Naive B cell (primary cell): ENCODE data around the gene GLDN. TPM values are rescaled to one million over a fixed set of nuclear protein-coding genes. Genes with fewer than 3 reads are reported as not detected.

ENCODE experiments used
- ATAC-seq, 2 donors: fragments of 150-1000 bp; cut with Tn5 transposase; 2 replicates each; pipeline ENCODE4 v1.10.0; 2021; ENCODE audit warnings: low read depth in 2 of 2, mild to moderate bottlenecking in 2 of 2, moderate library complexity in 2 of 2
- DNase-seq: peaks from one replicate; pipeline ENCODE4 v3.0.0; 2022
- H3K27ac Mint-ChIP-seq, 6 donors: one replicate each; pipeline ENCODE4 v1.8.0; 2020 to 2022; ENCODE audit warnings: mild to moderate bottlenecking in 6 of 6, mixed read lengths in 6 of 6, moderate library complexity in 5 of 6, inconsistent platforms in 2 of 6
- H3K27me3 Mint-ChIP-seq, 3 donors: one replicate each; pipeline ENCODE4 v1.8.0; 2021 to 2022; ENCODE audit warnings: mixed read lengths in 3 of 3, mild to moderate bottlenecking in 1 of 3
- H3K36me3 Mint-ChIP-seq, 2 donors: one replicate each; pipeline ENCODE4 v1.8.0; 2020 to 2022; ENCODE audit warnings: mixed read lengths in 2 of 2, inconsistent platforms in 1 of 2, mild to moderate bottlenecking in 1 of 2
- H3K4me1 Mint-ChIP-seq, 3 donors: one replicate each; pipeline ENCODE4 v1.8.0; 2020 to 2022; ENCODE audit warnings: mixed read lengths in 3 of 3, inconsistent platforms in 1 of 3, mild to moderate bottlenecking in 1 of 3, moderate library complexity in 1 of 3
- H3K4me3 Mint-ChIP-seq, 8 donors: one replicate each; pipeline ENCODE4 v1.8.0; 2020 to 2022; ENCODE audit warnings: mild to moderate bottlenecking in 8 of 8, mixed read lengths in 8 of 8, moderate library complexity in 8 of 8, inconsistent platforms in 2 of 8
- H3K9me3 Mint-ChIP-seq, 7 donors: one replicate each; pipeline ENCODE4 v1.8.0; 2020 to 2022; ENCODE audit warnings: mixed read lengths in 7 of 7, mild to moderate bottlenecking in 5 of 7, inconsistent platforms in 2 of 7, moderate library complexity in 1 of 7
- polyA plus RNA-seq, 6 donors: library from polyadenylated mRNA; unstranded; fragments of 300-500 nt; fragmentation: Illumina TruSeq; gene quantifications; one replicate each; pipeline ENCODE4 v1.2.3, GENCODE V29; 2021; ENCODE audit warnings: low read depth in 6 of 6

Gene GLDN
- polyA plus RNA-seq, 6 donors from 2014 or later: not detected

GRCh38 chr15:51374131-51374530, 32.7 kb downstream of the GLDN start:
- H3K27ac Mint-ChIP-seq: no peak overlapping the region
- no peak for ATAC-seq
- H3K4me3 Mint-ChIP-seq: no peak overlapping the region
- H3K36me3 Mint-ChIP-seq: no peaks in the 10 kb centered on the region
- H3K9me3 Mint-ChIP-seq: no peaks in the 10 kb centered on the region
- H3K27me3 Mint-ChIP-seq: no peaks in the 10 kb centered on the region
- no peak for DNase-seq
- H3K4me1 Mint-ChIP-seq: no peaks in the 10 kb centered on the region

DNA sequence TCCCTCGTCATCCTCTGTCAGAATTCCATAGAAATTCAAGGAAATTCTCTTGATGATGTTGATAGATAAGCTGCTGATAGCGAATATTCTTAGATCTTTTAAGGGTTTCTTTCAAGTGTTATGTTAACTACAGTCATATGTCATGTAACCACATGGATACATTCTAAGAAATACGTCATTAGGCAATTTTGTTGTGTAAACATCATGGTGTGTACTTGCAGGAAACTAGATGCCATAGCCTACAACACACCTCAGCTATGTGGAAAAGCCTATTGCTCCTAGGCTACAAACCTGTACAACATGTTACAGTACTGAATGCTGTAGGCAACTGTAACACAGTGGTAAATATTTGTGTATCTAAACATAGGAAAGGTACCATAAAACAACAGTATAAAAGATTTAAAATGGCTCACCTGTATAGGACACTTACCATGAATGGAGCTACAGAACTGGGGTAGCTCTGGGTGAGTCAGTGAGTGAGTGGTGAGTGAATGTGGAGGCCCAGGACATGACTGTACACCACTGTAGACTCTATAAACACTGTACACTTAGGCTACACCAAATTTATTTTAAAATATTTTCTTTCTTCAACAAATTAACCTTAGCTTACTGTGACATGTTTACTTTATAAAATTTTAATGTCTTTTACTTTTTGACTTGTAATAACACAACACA, 34.6 kb downstream of the GLDN start:
- no peaks in the 10 kb centered on the region for H3K9me3 Mint-ChIP-seq
- ATAC-seq: no peak
- DNase-seq: no peak
- no peaks in the 10 kb centered on the region for H3K27me3 Mint-ChIP-seq
- peaks cover 0 to under 1% (median under 1%) of the 10 kb centered on the region in 3 donors for H3K4me1 Mint-ChIP-seq
- no peak overlapping the region for H3K4me3 Mint-ChIP-seq
- H3K36me3 Mint-ChIP-seq: no peaks in the 10 kb centered on the region
- no peak overlapping the region for H3K27ac Mint-ChIP-seq

DNA sequence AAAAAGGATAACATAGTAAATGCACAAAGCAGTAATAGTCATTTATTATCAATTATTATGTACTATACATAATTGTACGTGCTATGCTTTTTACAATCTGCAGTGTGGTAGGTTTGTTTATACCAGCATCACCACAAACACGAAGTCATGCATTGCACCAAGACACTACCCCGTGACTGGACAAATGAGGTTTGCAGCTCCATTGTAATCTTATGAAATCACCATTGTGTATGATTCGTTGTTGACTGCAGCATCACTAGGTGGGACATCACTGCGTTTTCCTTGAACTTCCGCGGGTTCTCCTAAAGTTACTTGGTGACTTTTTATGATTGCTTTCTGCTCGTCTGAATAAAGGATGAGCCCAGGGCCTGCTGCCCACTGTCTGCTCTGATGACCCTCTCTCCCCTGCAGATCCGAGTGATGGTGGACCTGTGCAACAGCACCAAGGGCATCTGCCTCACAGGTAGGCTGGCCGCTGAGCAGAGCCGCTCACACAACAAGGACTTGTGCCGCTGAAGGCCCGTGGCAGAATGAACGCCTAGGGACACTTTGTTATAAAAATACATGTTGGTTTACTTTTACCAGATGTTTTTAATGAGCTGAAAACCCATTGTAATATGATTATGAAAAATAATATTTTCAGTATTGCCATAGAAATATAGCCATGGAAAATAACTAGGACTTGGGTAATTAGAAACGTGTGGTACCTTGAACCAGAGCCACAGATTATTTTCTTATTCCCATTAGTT, 35.8 kb downstream of the GLDN start:
- Mint-ChIP-seq H3K4me3 (no peak overlapping the region), H3K4me1 (peaks cover 3 to 8% (median 6%) of the 10 kb centered on the region in 3 donors), H3K9me3 (no peaks in the 10 kb centered on the region), H3K36me3 (no peaks in the 10 kb centered on the region), H3K27ac (peak overlapping the region in 1 of 6 donors; percentile 4), H3K27me3 (peaks cover 0 to 9% (median 9%) of the 10 kb centered on the region in 3 donors)
- no peak for DNase-seq
- no peak for ATAC-seq

GRCh38 chr15:51378406-51378805, 37.0 kb downstream of the GLDN start:
- H3K4me1 Mint-ChIP-seq: peaks cover 3 to 8% (median 6%) of the 10 kb centered on the region in 3 donors

DNA sequence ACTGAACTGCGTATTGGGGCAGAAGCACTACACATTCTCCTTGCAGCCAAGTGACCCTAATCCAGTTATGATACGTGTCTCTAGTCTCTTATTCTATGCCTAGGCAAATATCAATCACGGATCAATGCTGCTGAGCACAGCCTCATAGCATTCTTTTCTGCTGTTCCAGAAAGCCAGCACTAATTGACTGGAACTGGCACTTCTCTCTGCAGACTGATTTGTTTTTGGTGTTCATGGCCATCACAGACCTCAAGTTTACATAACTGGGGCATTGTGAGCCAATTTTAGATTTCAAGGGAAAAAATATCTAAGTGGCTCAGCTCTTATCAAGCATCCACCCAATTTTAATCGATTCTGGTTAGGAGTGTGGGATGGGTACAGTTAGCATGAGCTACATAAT, 37.9 kb downstream of the GLDN start:
- ATAC-seq: no peak

More at GRCh38 chr15:51378406-51378805, 37.0 kb downstream of the GLDN start:
- no peak for DNase-seq
- Mint-ChIP-seq H3K9me3 (no peaks in the 10 kb centered on the region), H3K27ac (peak overlapping the region in 1 of 6 donors; percentile 53), H3K36me3 (no peaks in the 10 kb centered on the region), H3K27me3 (peaks cover 5 to 18% (median 18%) of the 10 kb centered on the region in 3 donors), H3K4me3 (no peak overlapping the region)
- ATAC-seq: no peak

DNA sequence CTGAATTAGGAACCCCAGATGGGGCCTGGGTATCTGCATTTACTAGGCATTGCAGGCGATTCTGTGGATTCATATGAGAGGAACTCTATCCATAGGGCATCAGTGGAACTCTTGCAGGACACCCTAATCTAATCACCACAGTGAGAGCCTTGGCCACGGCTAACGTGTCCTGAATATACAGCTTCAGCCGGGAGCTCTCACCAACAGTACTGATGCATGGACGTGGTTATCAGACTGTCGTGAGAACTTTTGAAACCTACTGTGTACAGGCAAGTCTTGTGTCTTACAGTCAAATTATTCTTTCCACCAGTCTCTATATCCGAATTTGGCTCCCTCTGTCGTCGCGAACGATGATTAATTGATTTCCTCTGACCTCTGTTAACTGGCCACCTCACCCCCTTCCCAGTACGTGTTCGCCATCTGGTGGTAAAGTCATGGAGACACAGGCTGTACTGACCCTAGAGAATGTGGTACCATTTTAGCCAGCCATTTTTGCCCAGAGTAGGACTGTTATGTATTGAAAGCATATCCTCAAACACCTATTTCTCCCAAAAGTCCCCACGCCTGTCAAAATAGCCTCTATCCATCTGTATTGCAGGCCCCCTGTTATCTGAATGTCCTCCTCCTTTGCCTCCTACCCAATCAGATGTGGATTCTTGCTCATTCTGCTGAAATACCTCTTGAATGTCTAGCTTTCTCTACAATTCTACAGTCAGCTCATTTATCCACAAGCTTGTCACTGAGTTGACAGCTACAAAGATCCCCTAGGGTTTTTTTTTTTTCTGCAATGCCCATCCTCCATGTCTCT, 39.7 kb downstream of the GLDN start:
- Mint-ChIP-seq H3K9me3 (no peaks in the 10 kb centered on the region), H3K4me1 (peaks cover 3 to 8% (median 6%) of the 10 kb centered on the region in 3 donors), H3K4me3 (no peak overlapping the region), H3K27ac (peak overlapping the region in 1 of 6 donors; percentile 31), H3K27me3 (peaks cover 11 to 32% (median 30%) of the 10 kb centered on the region in 3 donors), H3K36me3 (no peaks in the 10 kb centered on the region)
- peak; percentile 45 to 66 for ATAC-seq
- peak; percentile 42 for DNase-seq

More for the DNA sequence above, 37.9 kb downstream of the GLDN start:
- Mint-ChIP-seq H3K4me3 (no peak overlapping the region), H3K36me3 (no peaks in the 10 kb centered on the region), H3K27me3 (peaks cover 5 to 22% (median 18%) of the 10 kb centered on the region in 3 donors), H3K27ac (no peak overlapping the region), H3K4me1 (peaks cover 3 to 8% (median 6%) of the 10 kb centered on the region in 3 donors), H3K9me3 (no peaks in the 10 kb centered on the region)
- no peak for DNase-seq

GRCh38 chr15:51382787-51383186, 41.3 kb downstream of the GLDN start:
- no peaks in the 10 kb centered on the region for H3K36me3 Mint-ChIP-seq
- peaks cover 3 to 8% (median 6%) of the 10 kb centered on the region in 3 donors for H3K4me1 Mint-ChIP-seq
- H3K27ac Mint-ChIP-seq: no peak overlapping the region
- no peak for ATAC-seq
- no peaks in the 10 kb centered on the region for H3K9me3 Mint-ChIP-seq
- no peak overlapping the region for H3K4me3 Mint-ChIP-seq
- DNase-seq: no peak
- H3K27me3 Mint-ChIP-seq: peaks cover 11 to 42% (median 32%) of the 10 kb centered on the region in 3 donors

DNA sequence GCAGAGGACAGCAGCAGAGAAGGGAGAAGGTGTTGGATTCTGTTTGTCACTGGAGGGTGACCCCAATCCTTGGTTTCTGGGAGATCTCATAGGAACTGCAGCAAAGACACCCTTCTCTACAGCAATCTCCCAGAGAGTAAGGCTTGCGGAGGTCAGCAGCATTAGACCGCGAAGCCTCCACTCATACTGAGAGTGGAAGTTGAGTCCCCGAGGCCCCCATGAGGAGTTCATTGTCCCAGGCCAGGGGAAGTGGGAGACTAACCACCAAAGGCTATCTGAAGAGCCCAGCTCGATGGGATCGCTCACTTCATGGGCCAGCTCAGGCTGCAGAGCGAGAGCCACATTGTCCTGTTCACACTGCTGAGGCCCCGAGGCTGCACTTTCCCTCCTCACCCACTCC, 44.6 kb downstream of the GLDN start:
- DNase-seq (no peak), ATAC-seq (no peak)
- Mint-ChIP-seq H3K4me3 (no peak overlapping the region), H3K27me3 (peaks cover 11 to 42% (median 32%) of the 10 kb centered on the region in 3 donors), H3K27ac (no peak overlapping the region), H3K9me3 (no peaks in the 10 kb centered on the region), H3K36me3 (no peaks in the 10 kb centered on the region), H3K4me1 (peaks cover 3 to 8% (median 6%) of the 10 kb centered on the region in 3 donors)

- peaks cover 2 to 3% (median 3%) of the 10 kb centered on the region in 3 donors for H3K4me1 Mint-ChIP-seq
- DNase-seq: no peak
- no peaks in the 10 kb centered on the region for H3K36me3 Mint-ChIP-seq
- no peak overlapping the region for H3K27ac Mint-ChIP-seq
- no peak for ATAC-seq
- H3K27me3 Mint-ChIP-seq: peaks cover 11 to 40% (median 30%) of the 10 kb centered on the region in 3 donors
- H3K9me3 Mint-ChIP-seq: no peaks in the 10 kb centered on the region
- peak overlapping the region in 1 of 8 donors; percentile 49 for H3K4me3 Mint-ChIP-seq
Observed at GRCh38 chr15:51386486-51386885, 45.0 kb downstream of the GLDN start.

DNA sequence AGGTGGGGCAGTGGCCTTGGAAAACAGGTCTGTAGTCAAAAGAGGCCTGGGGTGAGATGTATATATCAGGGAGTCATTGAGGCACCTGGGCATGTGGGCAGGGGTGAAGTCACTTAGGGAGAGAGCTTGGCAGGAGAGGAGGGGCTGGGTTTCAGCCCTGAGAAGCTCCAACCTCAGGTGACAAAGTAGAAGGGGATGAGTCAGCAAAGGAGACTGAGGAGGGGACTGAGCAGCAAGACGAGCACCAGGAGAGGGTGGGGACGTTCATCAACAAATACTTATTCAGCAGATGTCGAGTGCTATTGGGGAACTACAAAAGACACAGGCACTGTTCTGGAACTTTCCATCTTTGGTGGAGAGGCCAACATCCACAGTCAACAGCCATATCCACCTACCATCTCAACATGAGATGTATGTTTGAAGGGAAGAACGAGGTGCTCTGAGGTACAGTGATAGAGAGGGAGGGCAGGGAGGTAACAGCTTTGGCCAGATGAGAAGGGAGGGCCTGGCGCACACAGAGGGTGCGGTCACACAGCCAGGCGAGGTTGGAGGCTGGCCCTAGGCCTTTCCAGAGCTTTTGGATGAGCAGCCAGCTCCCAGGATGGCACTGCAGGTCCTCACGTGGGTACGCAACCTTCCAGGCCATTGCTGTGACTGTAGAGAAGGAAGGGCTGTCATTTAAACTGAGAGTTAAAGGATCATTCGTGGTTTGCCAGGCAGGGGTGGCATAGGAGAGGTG, 45.7 kb downstream of the GLDN start:
- ATAC-seq: no peak
- Mint-ChIP-seq H3K4me3 (peak overlapping the region in 1 of 8 donors; percentile 74), H3K4me1 (no peaks in the 10 kb centered on the region), H3K27me3 (peaks cover 11 to 34% (median 24%) of the 10 kb centered on the region in 3 donors), H3K36me3 (no peaks in the 10 kb centered on the region), H3K9me3 (no peaks in the 10 kb centered on the region), H3K27ac (peak overlapping the region in 1 of 6 donors; percentile 9)
- no peak for DNase-seq

DNA sequence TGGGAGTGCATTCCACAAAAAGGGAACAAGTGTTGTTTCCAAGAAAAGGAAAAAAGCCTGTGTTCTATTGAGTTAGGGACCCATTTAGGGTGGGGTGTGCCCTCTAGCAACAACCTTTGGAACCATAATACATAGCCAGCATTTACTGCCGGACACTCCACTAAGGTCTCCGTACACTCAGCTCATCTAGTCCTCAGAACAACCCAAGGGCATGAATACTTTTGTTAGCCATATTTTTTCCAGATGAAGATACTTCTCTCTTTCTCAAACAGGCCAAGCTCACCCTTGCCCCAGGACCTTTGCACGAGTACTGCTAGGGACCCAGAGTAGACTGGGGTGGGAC, 46.2 kb downstream of the GLDN start:
- Mint-ChIP-seq H3K4me3 (no peak overlapping the region), H3K9me3 (no peaks in the 10 kb centered on the region), H3K4me1 (no peaks in the 10 kb centered on the region), H3K36me3 (no peaks in the 10 kb centered on the region), H3K27me3 (peaks cover 11 to 31% (median 21%) of the 10 kb centered on the region in 3 donors), H3K27ac (no peak overlapping the region)
- ATAC-seq (no peak), DNase-seq (no peak)

GRCh38 chr15:51388726-51389125, 47.3 kb downstream of the GLDN start:
- no peak overlapping the region for H3K27ac Mint-ChIP-seq

More at GRCh38 chr15:51388726-51389125, 47.3 kb downstream of the GLDN start:
- DNase-seq (no peak), ATAC-seq (no peak)
- H3K9me3 Mint-ChIP-seq: no peaks in the 10 kb centered on the region
- H3K4me3 Mint-ChIP-seq: no peak overlapping the region
- H3K27me3 Mint-ChIP-seq: peaks cover 6 to 24% (median 13%) of the 10 kb centered on the region in 3 donors
- no peaks in the 10 kb centered on the region for H3K36me3 Mint-ChIP-seq
- H3K4me1 Mint-ChIP-seq: no peaks in the 10 kb centered on the region
